IMR-90 (cell line): ENCODE measurements around the gene LRP5. TPM values are rescaled to one million over a fixed set of nuclear protein-coding genes. Genes with fewer than 3 reads are reported as not detected.

Experiments used
- ATAC-seq: fragments of 200-7000 bp; cut with Tn5 transposase; 2 replicates; pipeline ENCODE4 v1.9.1; 2020; ENCODE audit warnings: low read depth, mild to moderate bottlenecking, moderate library complexity
- BruUV-seq: library from RNA; stranded (reverse); fragments of 400-500 nt; replicated peaks from 2 replicates; lab custom pipeline; 2021; lab: Mats Ljungman, UMichigan
- CTCF ChIA-PET: fragments of 300-600 bp; formaldehyde crosslinking; extraction: SDS; loops from one replicate; lab custom pipeline; 2021; ENCODE audit warnings: antibody characterized with exemption; lab: Yijun Ruan, JAX
- POLR2A ChIA-PET: fragments of 300-600 bp; sonication (Branson Sonifier 250); formaldehyde crosslinking; loops from one replicate; lab custom pipeline; 2022; ENCODE audit warnings: antibody characterized with exemption; ENCODE audit not compliant: unreplicated experiment; lab: Charles Lee
- DNase-seq: peaks from one replicate; pipeline ENCODE4 v3.0.0; 2013
- H2AFZ ChIP-seq: replicated peaks from 2 replicates; pipeline ENCODE3; 2013; ENCODE audit warnings: low read length, mild to moderate bottlenecking; ENCODE audit not compliant: poor library complexity
- H2AK5ac ChIP-seq: 2 replicates; pipeline ENCODE4 v1.6.1; 2013; ENCODE audit warnings: low read depth, low read length, inconsistent platforms
- H2AK9ac ChIP-seq: replicated peaks from 2 replicates; pipeline ENCODE3; 2013; ENCODE audit warnings: mild to moderate bottlenecking, low read depth, low read length, moderate library complexity; ENCODE audit not compliant: poor library complexity
- H2BK120ac ChIP-seq: 2 replicates; pipeline ENCODE4 v1.6.1; 2013; ENCODE audit warnings: low read depth, low read length, inconsistent platforms
- H2BK15ac ChIP-seq: 3 replicates; pipeline ENCODE4 v1.6.1; 2013; ENCODE audit warnings: low read depth, low read length, inconsistent platforms
- H2BK20ac ChIP-seq: 2 replicates; pipeline ENCODE4 v1.6.1; 2013; ENCODE audit warnings: low read depth, mild to moderate bottlenecking, inconsistent platforms, low read length, moderate library complexity
- H2BK5ac ChIP-seq: 2 replicates; pipeline ENCODE4 v1.6.1; 2013; ENCODE audit warnings: mild to moderate bottlenecking, low read depth, low read length, inconsistent platforms; ENCODE audit not compliant: poor library complexity, severe bottlenecking
- H3K14ac ChIP-seq: replicated peaks from 2 replicates; pipeline ENCODE4 v1.6.1; 2013; ENCODE audit warnings: low read depth, low read length, inconsistent platforms
- H3K18ac ChIP-seq: 2 replicates; pipeline ENCODE4 v1.6.1; 2013; ENCODE audit warnings: low read depth, low read length, control low read depth
- H3K23ac ChIP-seq: 2 replicates; pipeline ENCODE4 v1.6.1; 2013; ENCODE audit warnings: low read depth, low read length, inconsistent platforms
- H3K27ac ChIP-seq: 2 replicates; pipeline ENCODE4 v1.5.1; 2013; ENCODE audit warnings: mild to moderate bottlenecking, control low read depth, low read length; ENCODE audit not compliant: insufficient read depth
- H3K27me3 ChIP-seq: 2 replicates; pipeline ENCODE4 v1.6.1; 2013; ENCODE audit warnings: low read length; ENCODE audit not compliant: control insufficient read depth, insufficient read depth
- H3K36me3 ChIP-seq: 2 replicates; pipeline ENCODE4 v1.6.1; 2013; ENCODE audit warnings: low read length, mixed read lengths; ENCODE audit not compliant: control insufficient read depth, insufficient read depth
- H3K4ac ChIP-seq: 2 replicates; pipeline ENCODE4 v1.6.1; 2013; ENCODE audit warnings: low read depth, low read length, inconsistent platforms
- H3K4me1 ChIP-seq: 2 replicates; pipeline ENCODE4 v1.6.1; 2013; ENCODE audit warnings: low read length, mixed read lengths; ENCODE audit not compliant: control insufficient read depth, insufficient read depth
- H3K4me2 ChIP-seq: 2 replicates; pipeline ENCODE4 v1.6.1; 2013; ENCODE audit warnings: low read depth, mild to moderate bottlenecking, control low read depth, low read length, moderate library complexity
- H3K4me3 ChIP-seq: 2 replicates; pipeline ENCODE4 v1.5.1; 2013; ENCODE audit warnings: low read depth, mild to moderate bottlenecking, control low read depth, low read length, moderate library complexity; ENCODE audit not compliant: insufficient read depth
- H3K56ac ChIP-seq: 2 replicates; pipeline ENCODE4 v1.6.1; 2013; ENCODE audit warnings: low read length, inconsistent platforms; ENCODE audit not compliant: insufficient read depth; ENCODE audit errors: extremely low read depth
- H3K79me1 ChIP-seq, 2 experiments: 2 replicates each; pipeline ENCODE4 v1.6.1; 2013; ENCODE audit warnings: low read length in 2 of 2, inconsistent platforms in 1 of 2, low read depth in 1 of 2
- H3K9ac ChIP-seq: 2 replicates; pipeline ENCODE4 v1.6.1; 2013; ENCODE audit warnings: low read depth, low read length, control low read depth
- H3K9me1 ChIP-seq: 2 replicates; pipeline ENCODE4 v1.6.1; 2013; ENCODE audit warnings: low read length, inconsistent platforms; ENCODE audit not compliant: insufficient read depth
- H3K9me3 ChIP-seq: 2 replicates; pipeline ENCODE4 v1.6.1; 2013; ENCODE audit warnings: low read length; ENCODE audit not compliant: control insufficient read depth, insufficient read depth
- H4K20me1 ChIP-seq: 2 replicates; pipeline ENCODE4 v1.6.1; 2013; ENCODE audit warnings: low read length, inconsistent platforms; ENCODE audit not compliant: insufficient read depth
- H4K5ac ChIP-seq: 2 replicates; pipeline ENCODE4 v1.6.1; 2013; ENCODE audit warnings: mild to moderate bottlenecking, low read depth, low read length, control low read depth
- H4K8ac ChIP-seq, 2 experiments: 2 replicates each; pipeline ENCODE4 v1.6.1; 2013; ENCODE audit warnings: low read depth in 2 of 2, low read length in 2 of 2, control low read depth in 1 of 2, inconsistent platforms in 1 of 2
- H4K91ac ChIP-seq: 2 replicates; pipeline ENCODE4 v1.6.1; 2013; ENCODE audit warnings: low read depth, low read length, inconsistent platforms; ENCODE audit not compliant: insufficient read depth
- BHLHE40 ChIP-seq: fragments of 150-350 bp; IDR thresholded peaks from 2 replicates; pipeline ENCODE4 v1.6.1; 2016; ENCODE audit warnings: mild to moderate bottlenecking, low read depth, low read length
- CEBPB ChIP-seq: IDR thresholded peaks from 2 replicates; pipeline ENCODE4 v1.6.1; 2012; ENCODE audit warnings: low read depth, low read length, improper control_type of control experiment
- CHD1 ChIP-seq: IDR thresholded peaks from 2 replicates; pipeline ENCODE4 v1.6.1; 2012; ENCODE audit warnings: low read depth, low read length, improper control_type of control experiment
- CTCF ChIP-seq: conservative IDR thresholded peaks from 2 replicates; pipeline ENCODE4 v1.5.1; 2012; ENCODE audit warnings: mild to moderate bottlenecking, low read depth, low read length, improper control_type of control experiment
- ELK1 ChIP-seq: fragments of 150-350 bp; IDR thresholded peaks from 2 replicates; pipeline ENCODE4 v1.6.1; 2016; ENCODE audit warnings: low read depth, mild to moderate bottlenecking, low read length, moderate library complexity, borderline replicate concordance
- FOS ChIP-seq: fragments of 150-350 bp; IDR thresholded peaks from 2 replicates; pipeline ENCODE4 v1.6.1; 2016; ENCODE audit warnings: low read depth, low read length
- MAFK ChIP-seq: IDR thresholded peaks from 2 replicates; pipeline ENCODE4 v1.6.1; 2012; ENCODE audit warnings: low read depth, low read length, improper control_type of control experiment
- MAZ ChIP-seq: IDR thresholded peaks from 2 replicates; pipeline ENCODE4 v1.6.1; 2012; ENCODE audit warnings: low read depth, mild to moderate bottlenecking, low read length, improper control_type of control experiment, moderate library complexity, borderline replicate concordance
- MXI1 ChIP-seq: IDR thresholded peaks from 2 replicates; pipeline ENCODE4 v1.6.1; 2012; ENCODE audit warnings: low read depth, mild to moderate bottlenecking, low read length, moderate library complexity, borderline replicate concordance
- NFE2L2 ChIP-seq: fragments of 150-350 bp; IDR thresholded peaks from 2 replicates; pipeline ENCODE4 v1.6.1; 2016; ENCODE audit warnings: low read depth, mild to moderate bottlenecking, low read length
- POLR2A ChIP-seq: IDR thresholded peaks from 2 replicates; pipeline ENCODE4 v1.6.1; 2012; ENCODE audit warnings: mild to moderate bottlenecking, low read depth, low read length
- RAD21 ChIP-seq: IDR thresholded peaks from 2 replicates; pipeline ENCODE4 v1.6.1; 2012; ENCODE audit warnings: low read length, improper control_type of control experiment
- RCOR1 ChIP-seq: IDR thresholded peaks from 2 replicates; pipeline ENCODE4 v1.6.1; 2012; ENCODE audit warnings: mild to moderate bottlenecking, low read length, improper control_type of control experiment; ENCODE audit not compliant: insufficient replicate concordance
- RFX5 ChIP-seq: IDR thresholded peaks from 2 replicates; pipeline ENCODE4 v1.8.0; 2012; ENCODE audit warnings: low read depth, mild to moderate bottlenecking, low read length, moderate library complexity
- SMC3 ChIP-seq: fragments of 150-350 bp; IDR thresholded peaks from 2 replicates; pipeline ENCODE4 v1.6.1; 2016; ENCODE audit warnings: low read depth, mild to moderate bottlenecking, antibody characterized with exemption, low read length, moderate library complexity
- USF2 ChIP-seq: fragments of 150-350 bp; IDR thresholded peaks from 2 replicates; pipeline ENCODE4 v1.6.1; 2017; ENCODE audit warnings: mild to moderate bottlenecking, antibody characterized with exemption, low read length, low read depth
- WGBS, 2 experiments: methylation state at CpG; one replicate each; pipeline versions ENCODE4 v1.1.5 to v1.1.7; 2013; ENCODE audit warnings: missing lambda C conversion rate in 2 of 2; ENCODE audit not compliant: insufficient read length in 1 of 2; ENCODE audit errors: extremely low coverage in 2 of 2; 5-methylcytosine and 5-hydroxymethylcytosine counted together
- dilution Hi-C: fragments of 300-500 bp; cut with HindIII; formaldehyde crosslinking; loops from one replicate; pipeline ENCODE4 v1.14.3; 2018; ENCODE audit warnings: low sequenced_read_pairs; ENCODE audit not compliant: unreplicated experiment
- in situ Hi-C: fragments of 300-500 bp; cut with MboI; formaldehyde crosslinking; loops from 3 replicates; pipeline ENCODE4 v1.14.3; 2019; ENCODE audit warnings: low sequenced_read_pairs, inconsistent platforms, mixed read lengths
- intact Hi-C: fragments of 100-400 bp; cut with micrococcal nuclease; formaldehyde crosslinking; loops from 2 replicates; pipeline ENCODE4 v1.10.0; 2022
- polyA plus RNA-seq, 3 experiments: library from polyadenylated mRNA; depleted of rRNA; stranded (reverse); fragments of >200 nt; gene quantifications; 2 replicates each; pipeline ENCODE4 v1.2.3, GENCODE V29; 2012; ENCODE audit warnings: low replicate concordance in 1 of 3
- total RNA-seq: library from RNA; depleted of rRNA; stranded (reverse); fragments of >200 nt; gene quantifications from 2 replicates; pipeline ENCODE4 v1.2.3, GENCODE V29; 2012

Gene LRP5
- total and polyA plus RNA-seq, 2 of the 4 experiments (the other 2 are of a cell fraction): 10.4 to 15.0 TPM

GRCh38 chr11:68365943-68366435 lies 53.6 kb downstream of the LRP5 start:
- no peak overlapping the region for H2AK9ac ChIP-seq
- no peaks in the 10 kb centered on the region for H3K79me1 ChIP-seq
- H3K14ac ChIP-seq: no peak overlapping the region
- H2BK120ac ChIP-seq: no peak overlapping the region
- no peak overlapping the region for H3K4me3 ChIP-seq
- H3K4me1 ChIP-seq: no peaks in the 10 kb centered on the region
- no peak overlapping the region for H2BK5ac ChIP-seq
- no peak overlapping the region for H3K56ac ChIP-seq
- no peaks in the 10 kb centered on the region for H3K9me1 ChIP-seq
- no peak overlapping the region for H2BK15ac ChIP-seq
- no peak overlapping the region for H4K91ac ChIP-seq
- BruUV-seq: no TSS peak
- intact Hi-C loops: no loop called here
- H3K4me2 ChIP-seq: no peak overlapping the region
- no peak overlapping the region for H2BK20ac ChIP-seq
- H4K8ac ChIP-seq: no peak overlapping the region
- H2AK5ac ChIP-seq: no peak overlapping the region
- peaks cover 3% of the 10 kb centered on the region; the same call in 1 of the 2 replicates for H4K20me1 ChIP-seq
- DNase-seq (no peak), ATAC-seq (no peak)
- no peak overlapping the region for H3K18ac ChIP-seq
- no peaks in the 10 kb centered on the region for H3K9me3 ChIP-seq
- H3K9ac ChIP-seq: no peak overlapping the region
- POLR2A ChIA-PET: no interaction called here
- no peak overlapping the region for H2AFZ ChIP-seq
- H3K23ac ChIP-seq: no peak overlapping the region
- TF ChIP-seq SMC3: no peak
- no peak for TF ChIP-seq BHLHE40
- no peak for TF ChIP-seq MXI1
- TF ChIP-seq CEBPB: no peak
- TF ChIP-seq MAFK: no peak
- no peak for TF ChIP-seq FOS
- no peak for TF ChIP-seq ELK1
- no peak for TF ChIP-seq CHD1
- TF ChIP-seq RFX5: no peak
- no peak for TF ChIP-seq RAD21
- TF ChIP-seq USF2: no peak
- TF ChIP-seq POLR2A: no peak
- TF ChIP-seq CTCF: no peak
- no peak for TF ChIP-seq NFE2L2
- TF ChIP-seq MAZ: no peak
- no peak for TF ChIP-seq RCOR1
- H4K5ac ChIP-seq: no peak overlapping the region
- dilution Hi-C loops: no loop called here
- in situ Hi-C loops: no loop called here
- H3K27ac ChIP-seq: no peak overlapping the region
- H3K4ac ChIP-seq: no peak overlapping the region
- 87% methylated on average over 10 of the region's 19 CpGs; no CpG with 5 or more reads in 1 of the 2 experiments for WGBS, 2 experiments
- CTCF ChIA-PET: no interaction called here
- H3K27me3 ChIP-seq: no peaks in the 10 kb centered on the region
- H3K36me3 ChIP-seq: peaks cover 28% of the 10 kb centered on the region
